ENCODE data around the gene KIF4B.
"Not testable (repeated sequence)": the region's sequence is repeated elsewhere in the genome, so short reads cannot be mapped to it uniquely, and the experiment has no call there.

KIF4B gene

GRCh38 chr5:155008669-155009068, 4.9 kb upstream of the KIF4B start:
- no peak for DNase-seq (ENCODE audit: low read depth)

GRCh38 chr5:155010881-155011280, 2.7 kb upstream of the KIF4B start:
- no peak for DNase-seq (ENCODE audit: low read depth)

GRCh38 chr5:155015239-155015638, 1.7 kb downstream of the KIF4B start:
- no peak for DNase-seq (ENCODE audit: low read depth)

- no peak for DNase-seq (ENCODE audit: low read depth)
These were observed 4.1 kb downstream of the KIF4B start for GRCh38 chr5:155017610-155018009.

- no peak for DNase-seq (ENCODE audit: low read depth)
These were observed 6.2 kb downstream of the KIF4B start for GRCh38 chr5:155019601-155020226.

- no peak for DNase-seq (ENCODE audit: low read depth)
These were observed 8.3 kb downstream of the KIF4B start for GRCh38 chr5:155021842-155022241.

- DNase-seq (ENCODE audit: low read depth) = no peak
These were observed 9.8 kb downstream of the KIF4B start for GRCh38 chr5:155023320-155023719.

GRCh38 chr5:155024015-155024414, 10.5 kb downstream of the KIF4B start:
- no peak for DNase-seq (ENCODE audit: low read depth)

GRCh38 chr5:155025895-155026294, 12.3 kb downstream of the KIF4B start:
- DNase-seq (ENCODE audit: low read depth) = no peak

- DNase-seq (ENCODE audit: low read depth) = no peak
These were observed 14.6 kb downstream of the KIF4B start for GRCh38 chr5:155027993-155028629.

- DNase-seq (ENCODE audit: low read depth) = no peak
These were observed 15.7 kb downstream of the KIF4B start for GRCh38 chr5:155029240-155029639.

GRCh38 chr5:155034145-155034744, 20.7 kb downstream of the KIF4B start:
- DNase-seq (ENCODE audit: low read depth) = not testable (repeated sequence)

GRCh38 chr5:155035087-155035486, 21.5 kb downstream of the KIF4B start:
- not testable (repeated sequence) for DNase-seq (ENCODE audit: low read depth)

- DNase-seq (ENCODE audit: low read depth) = no peak
These were observed 27.6 kb downstream of the KIF4B start for GRCh38 chr5:155040984-155041653.

- no peak for DNase-seq (ENCODE audit: low read depth)
These were observed 31.0 kb downstream of the KIF4B start for GRCh38 chr5:155044591-155044990.

- no peak for DNase-seq (ENCODE audit: low read depth)
These were observed 33.0 kb downstream of the KIF4B start for GRCh38 chr5:155046591-155046990.

GRCh38 chr5:155047818-155048217, 34.3 kb downstream of the KIF4B start:
- no peak for DNase-seq (ENCODE audit: low read depth)

GRCh38 chr5:155049569-155050383, 36.2 kb downstream of the KIF4B start:
- DNase-seq (ENCODE audit: low read depth) = no peak

- DNase-seq (ENCODE audit: low read depth) = no peak
These were observed 36.9 kb downstream of the KIF4B start for GRCh38 chr5:155050384-155051019.

- DNase-seq (ENCODE audit: low read depth) = no peak
These were observed 39.0 kb downstream of the KIF4B start for GRCh38 chr5:155052532-155052931.

- DNase-seq (ENCODE audit: low read depth) = no peak
These were observed 39.9 kb downstream of the KIF4B start for GRCh38 chr5:155053501-155053900.

Data from activated T-helper 9 cell treated with anti-CD3 and anti-CD28 coated beads, Interleukin-2, amount 50 U/mL, for 16 hours (primary cell).